Activated CD4-positive, alpha-beta memory T cell treated with anti-CD3 and anti-CD28 coated beads, Interleukin-2, amount 10 ng/mL, durations not matched to agents 7 days and 5 days (primary cell): Measurements from ENCODE around the gene EPHB1. TPM values are rescaled to one million over a fixed set of nuclear protein-coding genes. Genes with fewer than 3 reads are reported as not detected.

ENCODE experiments used
- CTCF ChIA-PET: fragments of 350-600 bp; sonication (Branson Sonifier 250); formaldehyde crosslinking; loops from one replicate; lab custom pipeline; 2021; ENCODE audit warnings: antibody characterized with exemption, inconsistent platforms; lab: Charles Lee
- POLR2A ChIA-PET: fragments of 350-600 bp; sonication (Branson Sonifier 250); formaldehyde crosslinking; loops from one replicate; lab custom pipeline; 2021; ENCODE audit warnings: antibody characterized with exemption; lab: Charles Lee
- DNase-seq: peaks from one replicate; pipeline ENCODE4 v3.0.0-alpha.2; 2020
- H3K27ac Mint-ChIP-seq: one replicate; pipeline ENCODE4 v1.8.0; 2021; ENCODE audit warnings: mild to moderate bottlenecking, mixed read lengths
- H3K27me3 Mint-ChIP-seq: one replicate; pipeline ENCODE4 v1.8.0; 2021; ENCODE audit warnings: mixed read lengths
- H3K36me3 Mint-ChIP-seq: one replicate; pipeline ENCODE4 v1.8.0; 2021; ENCODE audit warnings: low read depth, mixed read lengths
- H3K4me1 Mint-ChIP-seq: one replicate; pipeline ENCODE4 v1.8.0; 2021; ENCODE audit warnings: mixed read lengths
- H3K4me3 Mint-ChIP-seq: one replicate; pipeline ENCODE4 v1.8.0; 2021; ENCODE audit warnings: mild to moderate bottlenecking, mixed read lengths
- H3K9me3 Mint-ChIP-seq: one replicate; pipeline ENCODE4 v1.8.0; 2021; ENCODE audit warnings: mixed read lengths
- total RNA-seq, 2 experiments: library from RNA; stranded (reverse); gene quantifications; one replicate each; pipeline ENCODE4 v1.2.3, GENCODE V29; 2021

The EPHB1 gene
- total RNA-seq, 2 experiments from 2014 or later, result 0.80 to 1.2 TPM

DNA sequence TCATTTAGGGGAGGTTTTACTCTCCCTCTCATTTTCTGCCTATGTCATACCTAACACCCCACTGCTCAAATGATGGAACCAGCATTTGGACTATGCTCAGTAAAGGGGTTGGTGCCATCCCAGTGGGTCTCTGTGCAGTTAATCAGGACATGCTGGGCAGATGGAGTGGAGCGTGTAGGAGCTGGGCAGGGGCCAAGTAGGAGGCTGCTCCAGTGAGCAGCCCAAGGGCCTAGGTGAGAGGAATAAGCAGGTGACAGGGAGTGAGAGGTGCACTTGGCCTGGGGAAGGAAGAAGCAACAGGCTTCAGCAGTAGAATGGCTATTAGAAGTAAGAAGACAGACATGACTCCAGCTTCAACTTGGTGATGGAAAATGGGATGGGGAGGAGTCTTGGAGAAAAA, 72.2 kb downstream of the EPHB1 start:
- Mint-ChIP-seq H3K9me3 (no peaks in the 10 kb centered on the region), H3K4me3 (no peak overlapping the region), H3K4me1 (no peaks in the 10 kb centered on the region), H3K27ac (no peak overlapping the region), H3K27me3 (peaks cover 10% of the 10 kb centered on the region), H3K36me3 (no peaks in the 10 kb centered on the region)
- DNase-seq, result no peak
- POLR2A ChIA-PET, result no interaction called here
- CTCF ChIA-PET, result no interaction called here

DNA sequence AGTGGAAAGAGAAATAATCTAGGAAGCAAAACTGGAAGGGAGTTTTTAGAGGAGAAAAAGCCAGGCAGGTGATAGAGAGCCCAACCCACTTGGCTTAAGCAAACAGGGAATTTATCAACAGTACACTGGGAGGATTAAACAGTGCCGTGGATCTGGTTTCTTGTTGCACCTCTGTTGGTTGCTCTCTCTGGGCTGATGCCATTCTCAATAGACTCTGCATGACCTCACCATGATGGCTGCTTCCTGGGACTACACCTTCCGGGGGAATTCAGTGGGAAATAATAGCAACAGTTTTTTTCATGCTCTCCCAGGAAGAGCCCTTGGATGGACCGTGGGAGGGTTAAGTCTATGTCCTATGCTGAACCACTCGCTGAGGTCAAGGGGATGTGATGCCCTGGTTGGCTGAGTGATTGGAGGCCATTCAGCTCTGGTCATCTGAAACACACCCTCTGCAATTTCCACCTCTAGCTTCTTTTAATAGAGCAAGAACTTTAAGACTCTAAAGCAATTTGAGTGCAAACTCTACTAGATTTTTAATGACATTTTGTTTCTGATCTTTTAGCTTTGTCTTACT, 74.2 kb downstream of the EPHB1 start:
- H3K4me1 Mint-ChIP-seq, result no peaks in the 10 kb centered on the region
- no peak for DNase-seq
- H3K27ac Mint-ChIP-seq, result no peak overlapping the region
- H3K4me3 Mint-ChIP-seq, result no peak overlapping the region
- ChIA-PET POLR2A (no interaction called here), CTCF (no interaction called here)
- H3K9me3 Mint-ChIP-seq, result no peaks in the 10 kb centered on the region
- no peaks in the 10 kb centered on the region for H3K36me3 Mint-ChIP-seq
- peaks cover 10% of the 10 kb centered on the region for H3K27me3 Mint-ChIP-seq

DNA sequence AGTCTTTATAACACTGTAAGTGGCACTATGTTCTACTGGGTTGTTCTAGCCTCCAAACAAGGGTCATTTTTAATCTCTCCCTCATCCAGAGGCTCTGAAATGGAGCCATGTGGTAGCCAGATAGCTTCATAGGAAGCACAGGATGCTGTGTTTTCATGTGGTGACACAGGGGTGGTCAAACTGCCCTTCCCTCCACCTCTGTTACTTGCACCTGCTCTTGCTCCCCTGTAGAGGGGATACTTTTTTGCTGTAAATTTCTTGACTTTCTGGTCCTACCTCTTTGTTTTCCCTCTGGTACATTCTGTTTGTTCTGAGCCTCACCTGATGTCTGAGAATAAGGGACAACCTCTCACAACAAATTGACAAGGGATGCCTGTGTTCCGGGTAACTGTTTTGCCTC, 76.8 kb downstream of the EPHB1 start:
- CTCF ChIA-PET, result interaction anchor here (0.6 kb wide), 1 partner anchor 428 kb away, joined by 3 read pairs; no protein-coding TSS in a partner anchor
- Mint-ChIP-seq H3K36me3 (no peaks in the 10 kb centered on the region), H3K4me1 (no peaks in the 10 kb centered on the region), H3K27me3 (no peaks in the 10 kb centered on the region), H3K27ac (no peak overlapping the region), H3K4me3 (no peak overlapping the region), H3K9me3 (no peaks in the 10 kb centered on the region)
- POLR2A ChIA-PET, result no interaction called here
- no peak for DNase-seq

DNA sequence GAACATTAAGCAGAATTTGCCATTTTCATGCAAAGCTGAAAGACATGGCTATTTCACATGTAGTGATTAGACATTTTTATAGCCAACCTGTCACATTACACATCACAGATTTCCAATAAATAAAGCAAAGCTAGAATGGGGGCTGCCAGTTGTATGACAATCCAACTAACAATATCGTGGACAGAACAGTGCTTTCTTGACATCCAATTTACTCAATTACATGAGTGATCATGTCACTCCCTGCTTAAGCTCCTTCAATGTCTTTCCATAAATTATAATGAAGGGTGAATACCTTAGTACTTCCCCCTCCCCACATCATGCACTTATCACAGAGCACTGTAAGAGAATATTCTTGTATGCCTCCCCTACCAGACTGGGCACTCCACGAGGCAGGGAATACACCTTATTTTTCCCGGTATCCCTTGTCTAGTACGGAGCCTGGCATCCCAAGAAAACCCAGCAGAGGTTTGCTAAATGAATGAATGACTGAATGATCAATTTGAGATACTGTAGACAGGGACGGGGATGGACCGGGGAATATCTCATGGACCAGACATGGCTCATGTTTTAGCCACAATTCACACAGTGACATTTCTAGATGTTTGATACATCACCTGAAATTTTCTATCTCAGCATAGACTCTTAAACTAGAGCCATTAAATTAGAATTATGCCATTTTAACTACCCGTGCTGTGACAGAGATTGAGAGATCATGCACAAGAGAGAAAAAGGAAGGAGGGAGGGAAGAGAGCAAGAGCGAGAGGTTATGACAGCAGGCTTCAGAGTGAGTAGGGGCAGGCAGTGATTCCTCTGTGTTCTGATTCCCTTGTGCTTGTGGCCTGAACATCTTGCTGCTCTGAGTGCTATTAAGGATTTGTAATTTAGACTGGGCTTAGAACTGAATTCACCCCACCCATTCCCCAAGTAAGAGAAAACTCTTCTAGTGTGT, 77.7 kb downstream of the EPHB1 start:
- POLR2A ChIA-PET, result no interaction called here
- DNase-seq, result no peak
- H3K4me3 Mint-ChIP-seq, result no peak overlapping the region

DNA sequence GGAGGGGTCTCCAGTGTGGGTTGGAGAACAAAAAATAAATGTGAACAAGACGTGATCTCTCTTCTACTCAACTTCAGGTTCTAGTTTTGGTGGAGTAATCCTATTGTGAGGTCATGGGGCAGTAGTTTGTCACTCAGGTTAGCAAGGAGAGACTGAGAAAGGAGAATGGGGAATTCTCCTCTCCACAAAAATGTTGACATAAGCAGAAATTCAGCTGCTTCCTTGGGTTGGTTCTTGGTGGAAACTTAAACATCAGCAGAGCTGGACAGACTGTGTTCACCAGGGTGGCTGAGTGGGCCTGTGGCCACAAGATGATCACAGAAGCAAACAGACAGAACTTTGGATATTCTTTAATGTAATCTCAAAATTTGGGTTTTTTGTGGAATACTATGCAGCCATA, 78.7 kb downstream of the EPHB1 start:
- Mint-ChIP-seq H3K27me3 (no peaks in the 10 kb centered on the region), H3K4me3 (no peak overlapping the region), H3K9me3 (no peaks in the 10 kb centered on the region), H3K27ac (no peak overlapping the region), H3K36me3 (no peaks in the 10 kb centered on the region), H3K4me1 (no peaks in the 10 kb centered on the region)
- CTCF ChIA-PET, result no interaction called here
- POLR2A ChIA-PET, result no interaction called here
- DNase-seq, result no peak

More for the DNA sequence above, 77.7 kb downstream of the EPHB1 start:
- Mint-ChIP-seq H3K27me3 (no peaks in the 10 kb centered on the region), H3K9me3 (no peaks in the 10 kb centered on the region), H3K4me1 (no peaks in the 10 kb centered on the region), H3K27ac (no peak overlapping the region), H3K36me3 (no peaks in the 10 kb centered on the region)
- CTCF ChIA-PET, result interaction anchor here (1.1 kb wide), 1 partner anchor 10 kb away, joined by 3 read pairs; no protein-coding TSS in a partner anchor

DNA sequence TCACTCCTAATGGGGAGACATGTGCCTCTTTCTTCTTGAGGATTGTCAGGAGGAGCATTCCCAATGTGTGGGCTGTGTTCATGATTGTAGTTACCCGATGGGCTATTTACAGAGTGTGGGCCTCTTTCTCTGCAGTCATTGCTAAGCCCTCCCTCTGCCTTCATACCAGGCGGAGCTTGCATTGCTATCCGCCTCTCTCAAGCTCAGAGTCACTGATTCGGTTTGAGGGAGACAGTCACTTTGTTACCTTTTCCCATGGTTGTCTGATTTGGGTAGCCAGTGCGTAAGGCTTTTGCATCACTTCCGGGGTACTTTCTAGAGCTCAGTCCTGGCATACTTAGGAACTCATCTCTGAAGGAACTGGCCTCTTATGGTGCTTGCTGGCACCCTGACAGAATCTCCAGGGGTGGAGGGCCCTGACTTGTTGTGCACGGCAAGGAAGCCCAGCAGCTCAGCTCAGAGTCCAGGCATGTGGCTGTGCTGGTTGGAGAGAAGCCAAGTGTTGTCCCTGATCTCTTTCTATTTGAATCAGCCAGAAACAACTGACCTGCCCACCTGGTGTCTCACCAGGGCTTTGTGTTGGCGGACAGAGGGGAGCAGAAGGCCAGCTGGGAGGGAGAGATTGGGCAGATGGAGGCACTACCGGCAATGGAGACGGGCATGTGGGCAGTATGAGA, 79.8 kb downstream of the EPHB1 start:
- Mint-ChIP-seq H3K9me3 (no peaks in the 10 kb centered on the region), H3K27ac (no peak overlapping the region), H3K27me3 (no peaks in the 10 kb centered on the region), H3K4me1 (no peaks in the 10 kb centered on the region), H3K36me3 (no peaks in the 10 kb centered on the region), H3K4me3 (no peak overlapping the region)
- POLR2A ChIA-PET, result interaction anchor here (0.6 kb wide), 1 partner anchor 1748 kb away, joined by 3 read pairs; no protein-coding TSS in a partner anchor
- CTCF ChIA-PET, result no interaction called here
- no peak for DNase-seq

DNA sequence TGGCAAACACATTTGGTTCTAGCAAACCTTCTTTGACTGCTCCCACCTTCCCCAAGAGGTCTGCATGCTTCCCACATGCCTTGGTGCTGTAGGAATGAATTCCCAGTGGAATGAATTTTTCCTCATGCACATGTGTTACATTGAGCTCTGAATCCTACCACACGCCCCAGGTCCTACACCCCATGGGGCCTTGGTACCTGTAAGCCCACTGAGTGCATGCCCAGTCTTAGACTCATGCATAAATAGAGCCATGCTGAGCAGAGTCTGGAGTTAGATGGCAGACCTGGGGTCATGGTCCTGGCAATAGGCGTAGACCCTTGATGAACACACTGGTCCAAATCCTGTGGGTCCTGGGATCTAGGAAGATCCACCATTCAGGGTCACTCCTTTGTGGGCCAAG, 81.8 kb downstream of the EPHB1 start:
- no peaks in the 10 kb centered on the region for H3K27me3 Mint-ChIP-seq

DNA sequence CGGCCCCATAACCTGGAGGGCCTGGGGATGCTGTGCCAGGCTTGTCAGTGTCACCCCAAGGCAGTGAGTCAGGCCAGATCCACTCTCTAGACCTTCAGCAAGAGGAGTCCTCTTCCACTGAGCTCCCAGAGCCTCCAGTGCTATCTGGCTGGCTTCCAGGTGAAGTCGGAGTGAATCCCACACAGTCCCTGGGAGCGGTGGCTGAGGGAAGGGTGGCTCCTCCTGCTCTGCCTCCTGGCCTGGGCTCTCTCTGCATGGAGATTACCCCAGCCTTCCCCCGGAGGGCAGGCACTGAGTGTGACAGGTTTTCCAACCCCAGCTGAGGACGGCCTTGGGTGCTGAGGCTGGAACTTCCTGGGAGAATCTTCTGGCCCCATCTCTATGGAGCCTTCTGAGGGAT, 82.7 kb downstream of the EPHB1 start:
- H3K4me3 Mint-ChIP-seq, result no peak overlapping the region
- ChIA-PET POLR2A (no interaction called here), CTCF (no interaction called here)
- H3K27me3 Mint-ChIP-seq, result no peaks in the 10 kb centered on the region
- H3K4me1 Mint-ChIP-seq, result no peaks in the 10 kb centered on the region
- DNase-seq, result no peak
- no peaks in the 10 kb centered on the region for H3K36me3 Mint-ChIP-seq
- no peak overlapping the region for H3K27ac Mint-ChIP-seq
- H3K9me3 Mint-ChIP-seq, result no peaks in the 10 kb centered on the region

More for the DNA sequence above, 81.8 kb downstream of the EPHB1 start:
- ChIA-PET CTCF (no interaction called here), POLR2A (no interaction called here)
- Mint-ChIP-seq H3K4me3 (no peak overlapping the region), H3K9me3 (no peaks in the 10 kb centered on the region), H3K4me1 (no peaks in the 10 kb centered on the region), H3K27ac (no peak overlapping the region), H3K36me3 (no peaks in the 10 kb centered on the region)
- no peak for DNase-seq

DNA sequence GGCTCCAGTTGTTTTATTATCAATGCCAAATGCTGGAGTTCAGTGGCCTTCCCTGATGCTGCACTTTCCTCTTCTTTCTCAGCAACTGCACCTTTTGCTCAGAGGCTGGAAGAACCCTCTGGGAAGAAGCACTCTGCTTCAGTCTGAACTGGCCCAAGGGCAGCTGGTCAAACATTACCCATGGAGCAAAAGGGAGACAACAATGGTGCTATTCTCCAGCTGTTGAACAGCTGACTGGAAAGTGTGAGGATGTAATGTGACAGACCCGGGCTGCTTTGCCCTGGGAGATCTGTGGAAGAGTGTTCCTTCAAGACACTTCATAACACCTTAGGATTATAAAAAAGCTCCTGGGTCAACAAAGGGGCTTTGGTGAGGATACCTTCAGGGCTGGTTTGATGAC, 84.9 kb downstream of the EPHB1 start:
- no peaks in the 10 kb centered on the region for H3K4me1 Mint-ChIP-seq
- no peaks in the 10 kb centered on the region for H3K27me3 Mint-ChIP-seq
- POLR2A ChIA-PET, result no interaction called here
- no peak overlapping the region for H3K4me3 Mint-ChIP-seq
- DNase-seq, result no peak
- no peaks in the 10 kb centered on the region for H3K36me3 Mint-ChIP-seq
- no peak overlapping the region for H3K27ac Mint-ChIP-seq
- H3K9me3 Mint-ChIP-seq, result no peaks in the 10 kb centered on the region
- CTCF ChIA-PET, result no interaction called here

DNA sequence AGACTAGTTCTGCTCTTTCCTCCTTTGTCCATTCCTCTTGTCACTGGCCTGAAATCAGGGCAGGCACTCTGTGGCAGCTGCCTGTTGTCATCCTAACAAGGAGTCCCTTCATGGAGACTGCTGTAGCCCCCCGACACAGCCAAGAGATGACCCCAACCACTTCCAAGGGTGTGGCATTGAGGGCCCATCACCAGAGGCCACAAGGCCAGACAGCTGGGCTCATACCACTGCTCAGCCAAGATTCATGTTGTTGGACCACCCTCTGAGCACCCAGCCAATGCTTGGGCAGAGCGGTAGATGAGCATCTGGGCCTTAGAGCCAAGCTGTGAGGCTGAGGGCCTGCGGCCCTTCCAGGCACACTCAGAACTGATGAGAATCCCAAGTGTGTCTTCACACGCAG, 85.4 kb downstream of the EPHB1 start:
- ChIA-PET CTCF (no interaction called here), POLR2A (no interaction called here)
- no peaks in the 10 kb centered on the region for H3K27me3 Mint-ChIP-seq
- H3K36me3 Mint-ChIP-seq, result no peaks in the 10 kb centered on the region
- H3K4me3 Mint-ChIP-seq, result no peak overlapping the region
- no peak for DNase-seq
- no peaks in the 10 kb centered on the region for H3K4me1 Mint-ChIP-seq
- H3K27ac Mint-ChIP-seq, result no peak overlapping the region
- no peaks in the 10 kb centered on the region for H3K9me3 Mint-ChIP-seq

DNA sequence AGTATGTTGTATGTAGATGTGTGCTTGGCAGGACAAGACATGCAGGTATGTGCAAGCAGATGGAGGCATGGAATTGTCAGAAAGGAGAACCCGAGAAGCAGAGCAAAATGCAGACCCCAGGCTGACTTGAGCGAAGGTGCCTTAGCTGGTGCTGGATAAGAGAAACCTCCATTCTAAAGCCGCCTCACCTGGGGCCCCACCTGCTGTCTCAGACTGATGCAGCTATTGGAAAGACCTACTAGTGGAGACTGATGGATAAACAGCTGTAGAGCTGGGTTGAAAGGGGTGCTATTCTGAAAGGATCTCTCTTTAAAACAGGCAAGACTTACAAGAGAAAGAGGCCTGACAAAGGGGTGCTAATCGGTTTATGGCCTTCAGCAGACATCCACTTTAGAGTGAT, 86.2 kb downstream of the EPHB1 start:
- no peak for DNase-seq
- ChIA-PET CTCF (no interaction called here), POLR2A (no interaction called here)
- H3K27me3 Mint-ChIP-seq, result no peaks in the 10 kb centered on the region
- H3K4me3 Mint-ChIP-seq, result no peak overlapping the region
- H3K36me3 Mint-ChIP-seq, result no peaks in the 10 kb centered on the region
- no peaks in the 10 kb centered on the region for H3K9me3 Mint-ChIP-seq
- H3K4me1 Mint-ChIP-seq, result peaks cover 6% of the 10 kb centered on the region
- H3K27ac Mint-ChIP-seq, result no peak overlapping the region

DNA sequence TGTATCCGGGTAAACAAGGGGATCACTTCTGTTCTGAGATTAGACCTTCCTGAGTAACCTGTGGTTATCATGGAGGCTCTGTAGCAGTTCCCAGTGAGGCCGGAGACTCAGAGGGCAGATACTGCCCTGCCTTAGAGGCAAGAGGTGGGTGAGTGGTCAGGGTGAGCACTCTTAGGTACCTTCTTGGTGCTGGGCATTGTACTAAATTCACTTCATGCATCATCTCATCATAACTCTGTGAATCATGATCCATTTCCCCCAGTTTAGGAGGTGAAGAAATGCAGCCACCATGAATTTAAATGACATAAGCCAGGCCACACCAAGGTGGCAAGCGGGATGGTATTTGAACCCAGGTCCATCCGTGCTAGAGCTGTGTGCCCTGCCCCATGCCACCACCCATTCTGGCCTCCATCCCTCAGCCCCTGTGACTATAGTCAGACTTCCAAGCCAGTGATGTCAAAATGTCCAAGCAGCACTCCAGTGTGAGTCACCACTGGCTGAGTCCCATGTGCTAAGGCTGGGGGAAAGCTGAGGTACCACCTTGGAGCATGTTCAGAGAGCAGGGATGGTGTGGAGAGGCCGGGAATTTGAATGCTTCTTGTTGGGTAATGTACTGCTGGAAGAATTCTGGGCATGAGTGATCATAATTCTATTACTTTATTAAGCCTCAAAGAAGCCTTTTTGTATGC, 88.8 kb downstream of the EPHB1 start:
- CTCF ChIA-PET, result no interaction called here
- POLR2A ChIA-PET, result no interaction called here
- no peak for DNase-seq
- no peaks in the 10 kb centered on the region for H3K9me3 Mint-ChIP-seq
- no peak overlapping the region for H3K27ac Mint-ChIP-seq
- peaks cover 6% of the 10 kb centered on the region for H3K4me1 Mint-ChIP-seq
- no peaks in the 10 kb centered on the region for H3K27me3 Mint-ChIP-seq
- no peak overlapping the region for H3K4me3 Mint-ChIP-seq
- H3K36me3 Mint-ChIP-seq, result no peaks in the 10 kb centered on the region
